Endometrial microvascular endothelial cells (primary cell): ENCODE results near the gene MAN2B2. TPM values are rescaled to one million over a fixed set of nuclear protein-coding genes. Genes with fewer than 3 reads are reported as not detected.

Experiments used
- in situ Hi-C: cut with HindIII; loops from 2 replicates; pipeline ENCODE4 v1.10.0; 2017; ENCODE audit warnings: low sequenced_read_pairs, low pct_unique_long_range_greater_than_20kb; ENCODE audit errors: inconsistent ontology term
- total RNA-seq: library from RNA; depleted of rRNA; stranded (reverse); fragments of >200 nt; gene quantifications from one replicate; pipeline ENCODE4 v1.2.3, GENCODE V29; 2015; ENCODE audit errors: inconsistent ontology term

Gene MAN2B2
- 20.4 TPM for total RNA-seq

- in situ Hi-C loops = no loop called here
Measured at GRCh38 chr4:6574747-6575502, at the start of gene MAN2B2. Gene MAN2B2 (plus strand): TSS chr4:6575189. CDS start chr4:6575211, 22 bp downstream.

- in situ Hi-C loops = no loop called here
Measured at GRCh38 chr4:6525474-6525873, 49.5 kb upstream of the MAN2B2 start.

DNA sequence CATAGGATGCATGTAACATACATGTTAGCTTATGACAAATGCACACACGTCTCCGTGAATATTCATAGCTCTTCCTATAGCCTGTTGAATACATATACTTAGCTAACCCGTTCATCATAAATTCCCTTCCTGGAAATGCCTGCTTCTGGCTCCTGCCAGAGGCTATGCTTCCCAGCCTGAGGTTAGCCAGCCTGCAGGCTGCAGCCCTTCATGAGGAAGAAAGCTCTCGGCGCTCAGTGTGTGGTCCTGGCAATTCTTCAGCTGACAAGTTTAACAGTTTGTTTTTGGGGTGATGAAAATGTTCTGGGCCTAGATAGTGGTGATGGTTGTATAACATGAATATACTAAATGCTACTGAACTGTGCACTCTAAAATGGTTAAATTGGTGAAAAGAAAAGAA lies 48.8 kb upstream of the MAN2B2 start:
- in situ Hi-C loops = no loop called here

- in situ Hi-C loops = no loop called here
Measured at GRCh38 chr4:6526671-6527091, 48.3 kb upstream of the MAN2B2 start.

DNA sequence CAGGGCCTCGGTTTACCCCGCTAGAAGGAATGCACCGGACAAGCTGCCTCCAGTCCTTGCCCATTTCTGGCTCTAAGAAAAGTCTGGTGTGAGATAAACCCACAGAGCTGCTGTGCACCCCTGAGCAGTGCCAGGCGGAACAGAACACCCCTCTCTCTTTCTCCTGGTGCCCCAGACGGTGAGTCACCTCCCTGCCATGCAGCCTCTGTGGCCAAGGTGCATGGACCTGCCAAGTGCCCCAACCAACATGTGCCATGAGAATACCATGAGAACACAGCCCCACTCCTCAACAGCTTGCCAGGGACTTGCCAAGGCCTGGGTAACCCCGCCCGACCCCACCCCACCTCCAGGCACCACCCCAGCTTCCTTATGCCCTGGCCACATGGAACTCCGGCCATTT lies 47.7 kb upstream of the MAN2B2 start:
- in situ Hi-C loops = no loop called here

DNA sequence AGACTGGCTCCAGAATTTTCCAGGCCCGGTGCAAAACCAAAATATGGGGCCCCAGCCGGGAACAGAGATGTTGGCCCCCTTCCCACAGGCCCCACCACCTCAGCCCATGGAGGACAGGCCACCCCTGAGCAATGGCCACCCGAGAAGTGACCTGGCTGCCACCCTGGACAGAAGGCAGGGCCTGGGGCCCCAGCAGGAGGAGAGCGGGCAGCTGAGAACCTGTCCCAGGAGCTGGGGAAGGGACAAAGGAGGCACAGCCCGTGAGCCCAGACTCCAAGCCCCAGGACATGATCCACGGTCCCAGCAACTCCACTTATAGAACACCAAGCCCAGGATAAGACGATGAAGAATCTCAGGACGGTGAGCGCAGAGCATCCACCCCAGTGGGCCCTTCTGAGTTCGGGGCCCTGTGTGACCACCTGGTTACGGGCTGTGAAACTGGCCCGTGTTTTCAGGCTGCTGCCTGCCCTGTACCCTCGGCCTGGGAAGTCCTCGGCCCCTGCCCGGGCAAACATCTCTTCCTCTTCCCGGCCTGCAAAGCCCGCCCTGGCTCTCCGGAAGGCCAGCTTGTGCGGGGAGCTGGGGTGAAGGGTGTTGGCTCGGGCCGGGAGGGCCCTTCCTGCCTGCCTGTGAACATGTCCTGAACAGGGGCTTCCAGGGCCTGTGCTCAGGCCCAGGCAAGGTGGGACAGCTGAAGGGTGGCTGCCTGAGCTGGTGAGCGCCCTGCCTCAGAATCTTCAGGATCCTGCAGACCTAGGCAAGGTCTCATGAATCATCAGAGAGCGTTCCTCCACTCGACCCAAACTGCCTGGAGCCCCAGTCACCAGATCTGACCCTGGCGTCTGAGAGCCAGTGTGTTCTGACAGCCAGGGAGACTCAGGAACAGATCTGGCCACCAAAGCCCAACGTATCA lies 47.0 kb upstream of the MAN2B2 start:
- in situ Hi-C loops = no loop called here

DNA sequence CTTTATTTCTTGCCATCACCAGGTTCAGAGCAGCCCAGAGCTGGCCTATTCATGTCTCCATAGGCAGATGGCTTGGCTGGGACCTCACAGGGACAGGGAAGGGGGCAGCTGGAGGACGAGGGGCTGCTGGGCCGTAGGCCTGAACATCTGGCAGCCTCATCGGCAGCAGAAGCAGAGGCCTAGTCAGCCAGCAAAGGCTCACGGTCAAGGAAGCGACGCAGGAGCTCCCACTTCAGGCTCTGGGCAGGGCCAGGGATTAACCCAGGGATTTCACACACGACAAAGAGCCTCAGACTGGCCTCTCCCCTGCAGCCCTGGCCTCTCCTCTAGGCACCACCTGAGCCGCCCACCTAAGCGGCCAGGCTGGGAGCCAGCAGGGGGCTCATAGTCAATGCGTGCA lies 46.0 kb upstream of the MAN2B2 start:
- in situ Hi-C loops = no loop called here

GRCh38 chr4:6530301-6530700 lies 44.7 kb upstream of the MAN2B2 start:
- in situ Hi-C loops = no loop called here

DNA sequence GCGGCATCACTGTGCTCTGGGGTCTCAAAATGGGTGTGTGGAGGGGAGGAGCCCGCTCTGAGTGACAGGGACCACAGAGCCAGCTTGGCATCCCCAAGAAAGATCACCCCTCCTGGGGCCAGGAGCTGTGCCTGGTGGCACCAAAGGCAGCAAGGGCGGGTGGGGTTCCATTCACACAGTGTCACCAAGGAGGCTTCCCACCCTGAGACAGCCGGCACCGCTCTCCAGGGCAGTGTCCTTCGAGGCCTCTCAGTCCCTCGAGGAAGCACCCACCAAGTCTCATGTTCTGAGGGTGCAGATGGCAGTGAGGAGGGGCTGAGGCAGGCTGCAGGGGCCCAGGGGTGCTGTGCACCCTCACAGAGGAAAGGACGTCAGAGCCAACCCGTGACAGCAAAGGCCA lies 44.0 kb upstream of the MAN2B2 start:
- in situ Hi-C loops = no loop called here

DNA sequence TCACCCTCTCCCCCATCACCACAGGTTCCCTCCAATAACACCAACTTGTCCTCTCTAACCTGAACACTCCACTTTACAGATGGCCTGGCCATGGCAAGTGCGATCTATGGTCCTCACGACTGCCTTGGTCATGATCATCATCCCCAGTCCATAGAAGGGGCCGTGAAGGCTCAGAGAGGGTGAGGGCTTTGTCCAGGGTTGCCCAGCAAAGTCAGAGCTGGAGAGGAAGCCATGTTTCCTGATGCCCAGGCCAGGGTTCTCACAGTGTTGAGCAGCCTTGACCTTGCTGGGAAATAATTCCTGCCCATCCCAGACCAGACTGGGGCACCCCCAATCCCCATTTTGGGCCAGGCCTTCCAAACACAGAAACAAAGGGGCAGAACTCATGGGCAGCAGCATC lies 42.9 kb upstream of the MAN2B2 start:
- in situ Hi-C loops = no loop called here

DNA sequence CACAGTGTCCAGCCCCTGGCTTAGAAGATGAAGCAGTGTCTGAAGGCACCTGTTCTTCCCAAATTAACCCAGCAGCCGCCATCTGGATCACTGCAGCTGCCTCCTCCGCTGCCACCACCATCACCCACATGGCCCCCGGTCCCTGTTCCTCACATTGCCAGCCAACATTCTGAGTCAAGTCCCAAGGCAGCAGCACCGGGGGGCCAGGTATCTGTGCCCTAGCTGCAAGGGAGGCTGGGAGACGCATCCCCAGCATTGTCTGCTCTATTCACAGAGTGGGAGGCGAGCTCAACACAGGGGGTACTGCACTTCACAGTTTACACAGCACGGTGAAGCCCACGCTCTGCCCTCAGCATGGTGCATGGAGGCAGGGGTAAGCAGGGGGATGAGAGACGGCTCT lies 42.3 kb upstream of the MAN2B2 start:
- in situ Hi-C loops = no loop called here

GRCh38 chr4:6534050-6534449 lies 40.9 kb upstream of the MAN2B2 start:
- in situ Hi-C loops = no loop called here

DNA sequence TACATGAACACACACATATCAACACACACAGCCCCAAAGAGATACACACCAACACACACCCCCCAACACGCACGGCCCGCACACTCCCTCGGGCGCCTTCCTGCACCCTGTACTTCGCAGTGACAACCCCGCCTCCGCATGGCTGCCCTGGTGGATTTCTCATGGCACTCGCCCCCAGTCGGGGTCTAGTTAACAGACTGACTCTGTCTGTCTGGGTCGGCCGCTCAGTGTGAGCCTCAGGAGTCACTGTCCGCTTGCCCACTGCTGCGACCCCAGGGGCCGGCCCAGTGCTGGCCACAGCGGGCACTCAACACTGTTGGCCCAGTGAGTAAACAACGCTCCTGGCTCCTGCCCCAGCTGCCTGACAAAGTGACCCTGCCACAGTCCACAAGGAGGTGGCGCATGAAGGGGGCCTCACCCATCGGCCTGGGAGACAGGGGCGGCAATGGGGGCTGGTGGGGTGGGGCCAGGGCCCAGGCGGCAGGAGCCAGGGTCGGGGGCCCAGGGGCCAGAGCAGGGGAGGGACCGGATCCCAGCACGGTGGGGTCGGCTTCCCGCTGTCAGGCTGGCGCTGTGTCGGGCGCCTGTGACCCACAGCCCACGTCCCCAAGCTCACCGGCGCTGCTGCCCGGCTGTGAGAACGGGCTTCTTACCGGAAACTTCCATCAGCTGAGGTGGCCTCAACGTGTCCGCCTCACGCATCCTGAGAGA lies 40.2 kb upstream of the MAN2B2 start:
- in situ Hi-C loops = no loop called here

GRCh38 chr4:6535329-6535692 lies 39.7 kb upstream of the MAN2B2 start:
- in situ Hi-C loops = no loop called here

- in situ Hi-C loops = no loop called here
Measured at GRCh38 chr4:6535706-6536105, 39.3 kb upstream of the MAN2B2 start.

DNA sequence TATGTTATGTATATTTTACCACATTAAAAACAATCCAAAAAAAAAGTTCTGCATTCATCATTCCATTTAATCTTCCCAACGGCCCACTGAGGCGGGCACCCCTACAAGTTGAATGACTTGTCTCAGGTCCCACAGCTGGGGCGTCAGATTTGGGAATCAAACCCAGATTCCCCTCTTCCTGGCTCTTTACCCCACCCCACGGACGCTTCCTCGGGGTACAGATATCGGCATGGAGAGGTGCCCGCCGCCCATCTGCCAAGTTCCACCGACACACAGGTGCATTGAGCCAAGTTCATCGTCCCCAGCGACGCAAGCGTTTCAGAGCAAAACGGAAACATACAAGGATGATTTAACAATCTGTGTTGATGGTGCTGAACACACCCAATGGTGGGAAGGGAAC lies 36.9 kb upstream of the MAN2B2 start:
- in situ Hi-C loops = no loop called here

- in situ Hi-C loops = no loop called here
Measured at GRCh38 chr4:6538575-6538974, 36.4 kb upstream of the MAN2B2 start.

- in situ Hi-C loops = no loop called here
Measured at GRCh38 chr4:6539009-6539764, 35.8 kb upstream of the MAN2B2 start.

- in situ Hi-C loops = no loop called here
Measured at GRCh38 chr4:6540879-6541278, 34.1 kb upstream of the MAN2B2 start.
